ENCODE results near the gene GOT1.

GOT1 gene

GRCh38 chr10:99395750-99396445 is 34.5 kb downstream of the GOT1 start:
- no peaks in the 10 kb centered on the region for H3K27me3 ChIP-seq (replicated peaks; ENCODE audit: control insufficient read depth, insufficient read depth, low read length)
- H3K4me3 ChIP-seq (replicated peaks; ENCODE audit: low read depth, low read length): no peak overlapping the region
- TF ChIP-seq, protein P1, sequence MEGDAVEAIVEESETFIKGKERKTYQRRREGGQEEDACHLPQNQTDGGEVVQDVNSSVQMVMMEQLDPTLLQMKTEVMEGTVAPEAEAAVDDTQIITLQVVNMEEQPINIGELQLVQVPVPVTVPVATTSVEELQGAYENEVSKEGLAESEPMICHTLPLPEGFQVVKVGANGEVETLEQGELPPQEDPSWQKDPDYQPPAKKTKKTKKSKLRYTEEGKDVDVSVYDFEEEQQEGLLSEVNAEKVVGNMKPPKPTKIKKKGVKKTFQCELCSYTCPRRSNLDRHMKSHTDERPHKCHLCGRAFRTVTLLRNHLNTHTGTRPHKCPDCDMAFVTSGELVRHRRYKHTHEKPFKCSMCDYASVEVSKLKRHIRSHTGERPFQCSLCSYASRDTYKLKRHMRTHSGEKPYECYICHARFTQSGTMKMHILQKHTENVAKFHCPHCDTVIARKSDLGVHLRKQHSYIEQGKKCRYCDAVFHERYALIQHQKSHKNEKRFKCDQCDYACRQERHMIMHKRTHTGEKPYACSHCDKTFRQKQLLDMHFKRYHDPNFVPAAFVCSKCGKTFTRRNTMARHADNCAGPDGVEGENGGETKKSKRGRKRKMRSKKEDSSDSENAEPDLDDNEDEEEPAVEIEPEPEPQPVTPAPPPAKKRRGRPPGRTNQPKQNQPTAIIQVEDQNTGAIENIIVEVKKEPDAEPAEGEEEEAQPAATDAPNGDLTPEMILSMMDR (IDR thresholded peaks at IDR 0.05; ENCODE audit: insufficient read depth, low read length, poor library complexity, severe bottlenecking): no peak
- peaks cover 8% of the 10 kb centered on the region for H3K36me3 ChIP-seq (ENCODE audit: control insufficient read depth, insufficient read depth, low read length)
- DNase-seq (ENCODE audit: extremely low read depth, insufficient read length): no peak

DNA sequence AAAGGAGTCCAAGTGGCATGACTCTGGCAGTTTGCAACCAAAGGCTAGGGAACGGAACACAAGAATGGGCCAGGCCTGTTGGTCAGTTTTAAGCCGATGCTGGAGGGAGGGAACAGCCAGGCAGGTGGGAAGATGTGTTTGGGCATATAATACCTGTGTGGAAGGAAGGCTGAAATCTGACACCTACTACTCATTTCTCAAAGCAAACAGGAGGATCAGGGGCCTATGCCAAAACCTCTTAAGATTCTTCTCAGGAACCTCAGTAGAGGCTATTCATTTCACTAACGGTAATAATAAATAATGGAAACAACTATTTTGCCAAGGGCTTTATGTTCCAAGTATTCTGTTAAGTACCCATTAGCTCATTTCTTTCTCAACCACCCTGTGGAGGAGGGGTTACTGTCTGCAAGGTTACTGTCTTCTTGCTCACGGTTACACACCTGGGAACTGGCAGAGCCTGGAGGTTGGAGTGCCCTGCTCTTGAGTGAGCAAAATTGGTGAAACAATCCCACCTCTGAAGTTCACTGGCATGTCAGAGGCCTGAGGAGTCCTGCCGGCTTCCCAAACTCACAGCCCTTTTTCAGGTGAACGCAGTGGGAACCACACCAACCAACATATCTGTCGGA is 35.5 kb downstream of the GOT1 start:
- DNase-seq (ENCODE audit: extremely low read depth, insufficient read length): no peak
- no peak overlapping the region for H3K4me3 ChIP-seq (replicated peaks; ENCODE audit: low read depth, low read length)
- H3K36me3 ChIP-seq (ENCODE audit: control insufficient read depth, insufficient read depth, low read length): peaks cover 6% of the 10 kb centered on the region
- TF ChIP-seq, protein P1 (IDR thresholded peaks at IDR 0.05; ENCODE audit: insufficient read depth, low read length, poor library complexity, severe bottlenecking): no peak
- H3K27me3 ChIP-seq (replicated peaks; ENCODE audit: control insufficient read depth, insufficient read depth, low read length): no peaks in the 10 kb centered on the region

DNA sequence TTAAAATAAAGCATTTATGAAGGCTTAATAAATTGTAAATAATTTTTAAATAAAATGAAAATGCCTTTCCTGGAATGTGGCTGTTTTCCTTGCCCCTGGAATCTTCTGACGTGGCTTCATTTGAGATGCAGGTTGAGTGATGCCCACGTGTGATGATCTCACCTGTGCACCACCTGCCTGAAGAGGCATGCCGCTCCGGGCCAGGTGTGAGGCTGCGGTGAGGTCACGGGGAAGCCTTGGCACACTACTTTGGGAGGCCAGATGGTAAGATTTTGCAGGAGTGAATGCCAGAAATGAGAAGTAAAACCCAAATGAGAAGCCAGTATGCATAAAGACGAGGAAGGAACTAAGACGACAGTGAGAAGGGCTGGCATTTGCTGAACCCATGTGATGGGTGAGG is 36.2 kb downstream of the GOT1 start:
- Histone ChIP-seq H3K4me3 (replicated peaks; ENCODE audit: low read depth, low read length) (no peak overlapping the region), H3K36me3 (ENCODE audit: control insufficient read depth, insufficient read depth, low read length) (peaks cover 4% of the 10 kb centered on the region), H3K27me3 (replicated peaks; ENCODE audit: control insufficient read depth, insufficient read depth, low read length) (no peaks in the 10 kb centered on the region)
- no peak for DNase-seq (ENCODE audit: extremely low read depth, insufficient read length)
- TF ChIP-seq, protein P1 (IDR thresholded peaks at IDR 0.05; ENCODE audit: insufficient read depth, low read length, poor library complexity, severe bottlenecking): no peak

- H3K36me3 ChIP-seq (ENCODE audit: control insufficient read depth, insufficient read depth, low read length): peaks cover 3% of the 10 kb centered on the region
- TF ChIP-seq, protein P1 (IDR thresholded peaks at IDR 0.05; ENCODE audit: insufficient read depth, low read length, poor library complexity, severe bottlenecking): no peak
- no peak overlapping the region for H3K4me3 ChIP-seq (replicated peaks; ENCODE audit: low read depth, low read length)
- no peak for DNase-seq (ENCODE audit: extremely low read depth, insufficient read length)
- no peaks in the 10 kb centered on the region for H3K27me3 ChIP-seq (replicated peaks; ENCODE audit: control insufficient read depth, insufficient read depth, low read length)
Measured at GRCh38 chr10:99393683-99394082, 36.7 kb downstream of the GOT1 start.

- H3K36me3 ChIP-seq (ENCODE audit: control insufficient read depth, insufficient read depth, low read length): peaks cover 3% of the 10 kb centered on the region
- H3K4me3 ChIP-seq (replicated peaks; ENCODE audit: low read depth, low read length): no peak overlapping the region
- TF ChIP-seq, protein P1 (IDR thresholded peaks at IDR 0.05; ENCODE audit: insufficient read depth, low read length, poor library complexity, severe bottlenecking): no peak
- H3K27me3 ChIP-seq (replicated peaks; ENCODE audit: control insufficient read depth, insufficient read depth, low read length): no peaks in the 10 kb centered on the region; the same call in 1 of the 2 replicates
- DNase-seq (ENCODE audit: extremely low read depth, insufficient read length): no peak
Measured at GRCh38 chr10:99393036-99393435, 37.4 kb downstream of the GOT1 start.

Data from GM06990 (cell line).